ENCODE results near the gene SIX3.

Gene SIX3

GRCh38 chr2:44932564-44933392, 8.7 kb upstream of the SIX3 start:
- Histone ChIP-seq H3K27me3 (ENCODE audit: insufficient read depth, low read length) (no peaks in the 10 kb centered on the region), H3K79me2 (ENCODE audit: insufficient read depth, low read length) (no peaks in the 10 kb centered on the region), H3K27ac (ENCODE audit: low read depth, low read length, poor library complexity, severe bottlenecking) (no peak overlapping the region), H3K4me1 (ENCODE audit: insufficient read depth, low read length, severe bottlenecking) (no peaks in the 10 kb centered on the region), H4K20me1 (ENCODE audit: insufficient read depth, low read length) (no peaks in the 10 kb centered on the region), H3K9ac (ENCODE audit: low read length) (no peak overlapping the region), H3K36me3 (ENCODE audit: insufficient read depth, low read length) (no peaks in the 10 kb centered on the region), H3K9me3 (ENCODE audit: low read length) (no peaks in the 10 kb centered on the region), H3K9me2 (ENCODE audit: low read depth, low read length) (no peaks in the 10 kb centered on the region), H3K4me3 (ENCODE audit: low read depth, low read length, poor library complexity, severe bottlenecking) (no peak overlapping the region), H3F3A (ENCODE audit: insufficient read depth, low read length) (no peaks in the 10 kb centered on the region), H3K4me2 (ENCODE audit: low read length) (no peak overlapping the region), H2AFZ (ENCODE audit: low read length) (no peak overlapping the region)
- TF ChIP-seq EZH2 (IDR thresholded peaks at IDR 0.05; ENCODE audit: borderline replicate concordance, low read length) = no peak
- TF ChIP-seq, protein P1, sequence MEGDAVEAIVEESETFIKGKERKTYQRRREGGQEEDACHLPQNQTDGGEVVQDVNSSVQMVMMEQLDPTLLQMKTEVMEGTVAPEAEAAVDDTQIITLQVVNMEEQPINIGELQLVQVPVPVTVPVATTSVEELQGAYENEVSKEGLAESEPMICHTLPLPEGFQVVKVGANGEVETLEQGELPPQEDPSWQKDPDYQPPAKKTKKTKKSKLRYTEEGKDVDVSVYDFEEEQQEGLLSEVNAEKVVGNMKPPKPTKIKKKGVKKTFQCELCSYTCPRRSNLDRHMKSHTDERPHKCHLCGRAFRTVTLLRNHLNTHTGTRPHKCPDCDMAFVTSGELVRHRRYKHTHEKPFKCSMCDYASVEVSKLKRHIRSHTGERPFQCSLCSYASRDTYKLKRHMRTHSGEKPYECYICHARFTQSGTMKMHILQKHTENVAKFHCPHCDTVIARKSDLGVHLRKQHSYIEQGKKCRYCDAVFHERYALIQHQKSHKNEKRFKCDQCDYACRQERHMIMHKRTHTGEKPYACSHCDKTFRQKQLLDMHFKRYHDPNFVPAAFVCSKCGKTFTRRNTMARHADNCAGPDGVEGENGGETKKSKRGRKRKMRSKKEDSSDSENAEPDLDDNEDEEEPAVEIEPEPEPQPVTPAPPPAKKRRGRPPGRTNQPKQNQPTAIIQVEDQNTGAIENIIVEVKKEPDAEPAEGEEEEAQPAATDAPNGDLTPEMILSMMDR (IDR thresholded peaks at IDR 0.05; ENCODE audit: low read length) = no peak

DNA sequence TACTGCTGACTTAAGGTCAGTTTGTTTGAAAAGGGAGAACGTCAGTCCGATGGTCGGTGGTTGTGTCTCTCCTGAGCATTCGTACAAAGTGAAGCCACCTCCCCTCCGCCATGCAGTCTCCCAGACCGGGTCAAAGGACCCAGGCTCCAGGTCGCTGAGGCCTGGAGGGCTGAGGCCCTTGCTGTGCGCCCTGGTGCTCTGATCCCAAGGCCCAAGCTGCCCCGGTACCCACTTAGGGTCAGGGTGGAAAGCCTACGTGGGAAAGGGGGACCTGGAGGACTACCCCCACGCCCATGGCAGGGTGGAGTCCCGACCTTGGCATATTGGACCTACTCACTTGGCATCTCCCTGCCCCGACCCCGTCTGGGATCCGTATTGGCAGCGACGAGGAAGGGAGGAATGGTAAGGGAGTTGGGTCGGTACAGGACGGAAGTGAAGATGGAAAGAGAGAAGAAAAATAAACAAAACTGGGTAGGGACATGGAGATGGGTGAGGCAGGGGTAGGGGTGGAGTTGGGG, 8.0 kb upstream of the SIX3 start:
- Histone ChIP-seq H3K9me3 (ENCODE audit: low read length) (no peaks in the 10 kb centered on the region), H3K36me3 (ENCODE audit: insufficient read depth, low read length) (no peaks in the 10 kb centered on the region), H3K27ac (ENCODE audit: low read depth, low read length, poor library complexity, severe bottlenecking) (no peak overlapping the region), H4K20me1 (ENCODE audit: insufficient read depth, low read length) (no peaks in the 10 kb centered on the region), H3F3A (ENCODE audit: insufficient read depth, low read length) (no peaks in the 10 kb centered on the region), H3K4me2 (ENCODE audit: low read length) (no peak overlapping the region), H2AFZ (ENCODE audit: low read length) (no peak overlapping the region), H3K27me3 (ENCODE audit: insufficient read depth, low read length) (no peaks in the 10 kb centered on the region), H3K4me1 (ENCODE audit: insufficient read depth, low read length, severe bottlenecking) (no peaks in the 10 kb centered on the region), H3K4me3 (ENCODE audit: low read depth, low read length, poor library complexity, severe bottlenecking) (no peak overlapping the region), H3K9ac (ENCODE audit: low read length) (no peak overlapping the region), H3K9me2 (ENCODE audit: low read depth, low read length) (no peaks in the 10 kb centered on the region), H3K79me2 (ENCODE audit: insufficient read depth, low read length) (no peaks in the 10 kb centered on the region)
- no peak for TF ChIP-seq EZH2 (IDR thresholded peaks at IDR 0.05; ENCODE audit: borderline replicate concordance, low read length)
- TF ChIP-seq, protein P1 (IDR thresholded peaks at IDR 0.05; ENCODE audit: low read length) = no peak

- H3K9me3 ChIP-seq (ENCODE audit: low read length) = no peaks in the 10 kb centered on the region
- H3F3A ChIP-seq (ENCODE audit: insufficient read depth, low read length) = no peaks in the 10 kb centered on the region
- no peaks in the 10 kb centered on the region for H3K79me2 ChIP-seq (ENCODE audit: insufficient read depth, low read length)
- no peak overlapping the region for H3K9ac ChIP-seq (ENCODE audit: low read length)
- TF ChIP-seq, protein P1 (IDR thresholded peaks at IDR 0.05; ENCODE audit: low read length) = no peak
- TF ChIP-seq EZH2 (IDR thresholded peaks at IDR 0.05; ENCODE audit: borderline replicate concordance, low read length) = no peak
- H3K36me3 ChIP-seq (ENCODE audit: insufficient read depth, low read length) = no peaks in the 10 kb centered on the region
- H3K27ac ChIP-seq (ENCODE audit: low read depth, low read length, poor library complexity, severe bottlenecking) = no peak overlapping the region
- H4K20me1 ChIP-seq (ENCODE audit: insufficient read depth, low read length) = no peaks in the 10 kb centered on the region
- H3K4me3 ChIP-seq (ENCODE audit: low read depth, low read length, poor library complexity, severe bottlenecking) = no peak overlapping the region
- no peaks in the 10 kb centered on the region for H3K4me1 ChIP-seq (ENCODE audit: insufficient read depth, low read length, severe bottlenecking)
- no peaks in the 10 kb centered on the region for H3K27me3 ChIP-seq (ENCODE audit: insufficient read depth, low read length)
- no peak overlapping the region for H3K4me2 ChIP-seq (ENCODE audit: low read length)
- H3K9me2 ChIP-seq (ENCODE audit: low read depth, low read length) = no peaks in the 10 kb centered on the region
- H2AFZ ChIP-seq (ENCODE audit: low read length) = no peak overlapping the region
These were observed 7.2 kb upstream of the SIX3 start for GRCh38 chr2:44934038-44934982.

All from OCI-LY1 (cell line).